Karpas-422 (cell line): ENCODE results near the gene NGEF. TPM values are rescaled to one million over a fixed set of nuclear protein-coding genes. Genes with fewer than 3 reads are reported as not detected.

Experiments used
- DNase-seq: peaks from one replicate; pipeline ENCODE4 v3.0.0-alpha.2; 2015
- H2AFZ ChIP-seq: fragments of 200-600 bp; sonication (generic); 2 replicates; pipeline ENCODE4 v1.6.1; 2014; ENCODE audit warnings: antibody characterized with exemption, low read length, mixed read lengths
- H3K27ac ChIP-seq: fragments of 200-600 bp; sonication (generic); 2 replicates; pipeline ENCODE4 v1.5.1; 2014; ENCODE audit warnings: mild to moderate bottlenecking, low read length, moderate library complexity
- H3K27me3 ChIP-seq: fragments of 200-600 bp; sonication (generic); 2 replicates; pipeline ENCODE4 v1.6.1; 2014; ENCODE audit warnings: low read length, mixed read lengths
- H3K36me3 ChIP-seq: fragments of 200-600 bp; sonication (generic); 2 replicates; pipeline ENCODE4 v1.6.1; 2014; ENCODE audit warnings: low read length, mixed read lengths; ENCODE audit not compliant: insufficient read depth
- H3K4me1 ChIP-seq: fragments of 200-600 bp; sonication (generic); 2 replicates; pipeline ENCODE4 v1.6.1; 2014; ENCODE audit warnings: mild to moderate bottlenecking, low read length, mixed read lengths
- H3K4me2 ChIP-seq: fragments of 200-600 bp; sonication (generic); 2 replicates; pipeline ENCODE4 v1.6.1; 2014; ENCODE audit warnings: low read length, low read depth, mild to moderate bottlenecking; ENCODE audit not compliant: poor library complexity, severe bottlenecking
- H3K4me3 ChIP-seq: fragments of 200-600 bp; sonication (generic); 2 replicates; pipeline ENCODE4 v1.5.1; 2014; ENCODE audit warnings: mild to moderate bottlenecking, antibody characterized with exemption, low read length, mixed read lengths
- H3K79me2 ChIP-seq: fragments of 200-600 bp; sonication (generic); 2 replicates; pipeline ENCODE4 v1.6.1; 2014; ENCODE audit warnings: mild to moderate bottlenecking, low read length, mixed read lengths
- H3K9ac ChIP-seq: fragments of 200-600 bp; sonication (generic); 2 replicates; pipeline ENCODE4 v1.6.0; 2014; ENCODE audit warnings: low read length
- H3K9me2 ChIP-seq: fragments of 200-600 bp; sonication (generic), shearing (Covaris generic); replicated peaks from 2 replicates; pipeline ENCODE4 v1.6.0; 2014; ENCODE audit warnings: mild to moderate bottlenecking, low read length, moderate library complexity; ENCODE audit not compliant: insufficient read depth
- H3K9me3 ChIP-seq: fragments of 300-700, 200-600 bp; sonication (generic); 2 replicates; pipeline ENCODE4 v1.6.1; 2014; ENCODE audit warnings: low read length, mixed read lengths
- H4K20me1 ChIP-seq: fragments of 200-600 bp; sonication (generic); 2 replicates; pipeline ENCODE4 v1.6.1; 2014; ENCODE audit warnings: mild to moderate bottlenecking, antibody characterized with exemption, low read length, low read depth; ENCODE audit not compliant: insufficient read depth
- total RNA-seq: library from RNA; depleted of rRNA; stranded (reverse); fragments of >200 nt; shearing (Covaris generic); gene quantifications from 2 replicates; pipeline ENCODE4 v1.2.3, GENCODE V29; 2014; ENCODE audit warnings: low replicate concordance; rRNA removed

Gene NGEF
- not detected in 2 replicates for total RNA-seq

GRCh38 chr2:233013027-233013461 is at the start of gene NGEF:
Gene NGEF (minus strand): TSS chr2:233013256. CDS start chr2:232974890, 38,366 bp downstream.
- DNase-seq, result no peak
- Histone ChIP-seq H4K20me1 (no peaks in the 10 kb centered on the region), H3K4me1 (no peaks in the 10 kb centered on the region), H3K9me2 (no peaks in the 10 kb centered on the region), H3K9ac (no peak within 1 kb of the TSS), H3K27me3 (no peaks in the 10 kb centered on the region), H3K4me3 (no peak within 1 kb of the TSS), H3K36me3 (no peaks in the 10 kb centered on the region), H3K9me3 (no peaks in the 10 kb centered on the region), H3K27ac (no peak within 1 kb of the TSS), H2AFZ (no peak within 1 kb of the TSS), H3K79me2 (no peaks in the 10 kb centered on the region), H3K4me2 (no peak within 1 kb of the TSS)

GRCh38 chr2:233062451-233062850 is 49.4 kb upstream of the NGEF start:
- H3K9me3 ChIP-seq, result no peaks in the 10 kb centered on the region
- peak overlapping the region; percentile 100 for H3K4me2 ChIP-seq
- no peaks in the 10 kb centered on the region for H3K9me2 ChIP-seq
- H3K9ac ChIP-seq, result peak overlapping the region; percentile 90
- H3K79me2 ChIP-seq, result peaks cover 66% of the 10 kb centered on the region
- peak overlapping the region; percentile 98 for H3K27ac ChIP-seq
- peaks cover 67% of the 10 kb centered on the region for H3K4me1 ChIP-seq
- H4K20me1 ChIP-seq, result peaks cover 40% of the 10 kb centered on the region
- H3K4me3 ChIP-seq, result peak overlapping the region; percentile 83
- no peak for DNase-seq
- peaks cover 31% of the 10 kb centered on the region for H3K36me3 ChIP-seq
- no peak overlapping the region for H2AFZ ChIP-seq
- no peaks in the 10 kb centered on the region for H3K27me3 ChIP-seq

- peaks cover 60% of the 10 kb centered on the region for H3K4me1 ChIP-seq
- H3K4me3 ChIP-seq, result peak overlapping the region; percentile 83
- H3K4me2 ChIP-seq, result peak overlapping the region; percentile 100
- H3K9ac ChIP-seq, result peak overlapping the region; percentile 90
- no peaks in the 10 kb centered on the region for H3K27me3 ChIP-seq
- H3K79me2 ChIP-seq, result peaks cover 60% of the 10 kb centered on the region
- DNase-seq, result peak; percentile 84
- H2AFZ ChIP-seq, result no peak overlapping the region
- no peaks in the 10 kb centered on the region for H3K9me3 ChIP-seq
- peaks cover 25% of the 10 kb centered on the region for H3K36me3 ChIP-seq
- H4K20me1 ChIP-seq, result peaks cover 40% of the 10 kb centered on the region
- peak overlapping the region; percentile 98 for H3K27ac ChIP-seq
- H3K9me2 ChIP-seq, result no peaks in the 10 kb centered on the region
These were observed 48.8 kb upstream of the NGEF start for GRCh38 chr2:233061591-233062450.

- Histone ChIP-seq H3K4me3 (peak overlapping the region; percentile 83), H3K4me1 (peaks cover 53% of the 10 kb centered on the region), H3K27ac (peak overlapping the region; percentile 98), H3K4me2 (peak overlapping the region; percentile 100), H2AFZ (no peak overlapping the region), H3K79me2 (peaks cover 53% of the 10 kb centered on the region), H4K20me1 (peaks cover 40% of the 10 kb centered on the region), H3K9me2 (no peaks in the 10 kb centered on the region), H3K27me3 (no peaks in the 10 kb centered on the region), H3K9ac (peak overlapping the region; percentile 90), H3K36me3 (peaks cover 17% of the 10 kb centered on the region), H3K9me3 (no peaks in the 10 kb centered on the region)
- peak; percentile 89 for DNase-seq
These were observed 48.0 kb upstream of the NGEF start for GRCh38 chr2:233060980-233061590.

- Histone ChIP-seq H2AFZ (no peak overlapping the region; the same call in 1 of the 2 replicates), H3K27me3 (no peaks in the 10 kb centered on the region), H3K9ac (peak overlapping the region; percentile 90), H3K4me3 (peak overlapping the region; percentile 83), H4K20me1 (peaks cover 40% of the 10 kb centered on the region), H3K36me3 (peaks cover 15% of the 10 kb centered on the region), H3K9me2 (no peaks in the 10 kb centered on the region), H3K9me3 (no peaks in the 10 kb centered on the region), H3K4me2 (peak overlapping the region; percentile 100), H3K27ac (peak overlapping the region; percentile 98), H3K79me2 (peaks cover 50% of the 10 kb centered on the region), H3K4me1 (peaks cover 51% of the 10 kb centered on the region)
- no peak for DNase-seq
These were observed 47.5 kb upstream of the NGEF start for GRCh38 chr2:233060501-233060979.

GRCh38 chr2:233059797-233060500 is 46.9 kb upstream of the NGEF start, which contains the start of gene INPP5D:
Gene INPP5D (plus strand): TSS chr2:233060342. CDS start chr2:233060479, 137 bp downstream.
- Histone ChIP-seq H3K36me3 (peaks cover 13% of the 10 kb centered on the region), H3K4me3 (peak within 1 kb of the TSS; percentile 83), H3K9me3 (no peaks in the 10 kb centered on the region), H3K9ac (peak within 1 kb of the TSS; percentile 90), H3K79me2 (peaks cover 46% of the 10 kb centered on the region), H3K4me2 (peak within 1 kb of the TSS; percentile 100), H3K27ac (peak within 1 kb of the TSS; percentile 98), H4K20me1 (peaks cover 38% of the 10 kb centered on the region), H3K4me1 (peaks cover 49% of the 10 kb centered on the region), H3K9me2 (no peaks in the 10 kb centered on the region), H2AFZ (peak within 1 kb of the TSS; percentile 88), H3K27me3 (no peaks in the 10 kb centered on the region)
- peak; percentile 95 for DNase-seq

GRCh38 chr2:233059547-233059796 is 46.4 kb upstream of the NGEF start:
- H3K4me3 ChIP-seq, result peak overlapping the region; percentile 83
- peaks cover 34% of the 10 kb centered on the region for H4K20me1 ChIP-seq
- no peaks in the 10 kb centered on the region for H3K27me3 ChIP-seq
- no peak for DNase-seq
- H3K9ac ChIP-seq, result peak overlapping the region; percentile 90
- no peaks in the 10 kb centered on the region for H3K9me2 ChIP-seq
- peaks cover 44% of the 10 kb centered on the region for H3K4me1 ChIP-seq
- H3K27ac ChIP-seq, result peak overlapping the region; percentile 98
- H3K79me2 ChIP-seq, result peaks cover 41% of the 10 kb centered on the region
- H3K9me3 ChIP-seq, result no peaks in the 10 kb centered on the region
- peaks cover 10% of the 10 kb centered on the region for H3K36me3 ChIP-seq
- peak overlapping the region; percentile 100 for H3K4me2 ChIP-seq
- H2AFZ ChIP-seq, result peak overlapping the region; percentile 88
